Heart right ventricle (tissue), 16 donors: ENCODE measurements around the gene TMEM61. TPM values are rescaled to one million over a fixed set of nuclear protein-coding genes. Genes with fewer than 3 reads are reported as not detected.

ENCODE experiments used
- ATAC-seq, 8 donors: fragments of 200-7000 bp; cut with Tn5 transposase; one replicate each; pipeline ENCODE4 v1.9.1; 2020; ENCODE audit warnings: mild to moderate bottlenecking in 8 of 8, moderate library complexity in 8 of 8, moderate number of reproducible peaks in 1 of 8
- DNase-seq, 2 donors: peaks; one replicate each; pipeline ENCODE4 v3.0.0-alpha.2; 2020
- H3K27ac ChIP-seq, 10 donors: fragments of 200-600 bp; sonication (generic) in 2 of 10; one replicate each; pipeline versions ENCODE4 v1.5.0 to v1.8.0; 2020 to 2022; ENCODE audit warnings: mild to moderate bottlenecking in 3 of 10
- H3K27me3 ChIP-seq, 7 donors: fragments of 200-600 bp; one replicate each; pipeline ENCODE4 v1.8.0; 2021 to 2022; ENCODE audit warnings: mild to moderate bottlenecking in 2 of 7
- H3K36me3 ChIP-seq, 9 donors: fragments of 200-600 bp; sonication (generic) in 1 of 9; one replicate each; pipeline versions ENCODE4 v1.5.0 to v1.8.0; 2020 to 2022; ENCODE audit warnings: mild to moderate bottlenecking in 2 of 9
- H3K4me1 ChIP-seq, 9 donors: fragments of 200-600 bp; sonication (generic) in 1 of 9; one replicate each; pipeline versions ENCODE4 v1.5.0 to v1.8.0; 2020 to 2022; ENCODE audit warnings: mild to moderate bottlenecking in 4 of 9
- H3K4me3 ChIP-seq, 10 donors: fragments of 200-600 bp; sonication (generic) in 2 of 10; one replicate each; pipeline versions ENCODE4 v1.5.0 to v1.8.0; 2020 to 2022; ENCODE audit warnings: mild to moderate bottlenecking in 7 of 10, moderate library complexity in 2 of 10
- H3K9me3 ChIP-seq, 11 donors: fragments of 200-600 bp in 10 of 11; sonication (generic) in 2 of 11; one replicate each; pipeline versions ENCODE4 v1.5.0 to v1.8.0; 2013 to 2022; ENCODE audit warnings: mild to moderate bottlenecking in 2 of 11, control low read depth in 1 of 11, moderate library complexity in 1 of 11
- WGBS, 2 donors: extraction: QIAGEN DNeasy Blood & Tissue Kit; methylation state at CpG; one replicate each; pipeline ENCODE4 v1.1.7; 2013; ENCODE audit warnings: inconsistent platforms in 1 of 2; 5-methylcytosine and 5-hydroxymethylcytosine counted together
- intact Hi-C, 10 donors: fragments of 100-400 bp; cut with DNase I; formaldehyde crosslinking; loops; one replicate each; pipeline versions ENCODE4 v1.11.1 to v1.14.2; 2022
- polyA plus RNA-seq, 2 donors: library from polyadenylated mRNA; stranded (reverse); fragments of 200-250 nt; gene quantifications; one replicate each; pipeline ENCODE4 v1.2.3, GENCODE V29; 2013
- total RNA-seq, 10 donors: library from RNA; stranded (reverse); fragmentation: NEBNext Ultra II Directional in 3 of 10; extraction: Animal tissue kit (Norgen Biotek cat#: 25700) in 3 of 10; gene quantifications; one replicate each; pipeline versions ENCODE4 v1.2.1 to v1.2.4, GENCODE V29; 2021 to 2023
- TF ChIP-seq, protein P1 (sequence below), 9 donors: fragments of 200-600 bp; sonication (generic) in 2 of 9; IDR thresholded peaks; one replicate each; pipeline versions ENCODE4 v1.5.0 to v1.8.0; 2021 to 2022; ENCODE audit warnings: antibody characterized with exemption in 9 of 9, mild to moderate bottlenecking in 5 of 9, moderate library complexity in 1 of 9
- donor health status: Arrhythmogenic right ventricular cardiomyopathy.
- donor health status: ischemic (EF 13 %, LVEDD 7.1; RV severe dilation, severe dysfunction).
- donor health status: healthy with polysubstance abuse.
- donor health status: DM: no; HTN: yes; CAD: no.
- donor health status: DM: no; HTN: no; CAD: no.
- donor health status: ischemic (EF 25% LVEDD 6.9; RV normal size, moderate dysfunction).
- donor health status: ischemic (EF 25% LVEDD 5.7; RV mildly dilated, moderate dysfunction).
- donor health status: healthy.
- donor health status: DM: yes; HTN: yes; CAD: no.
- donor health status: Ischemic cardiomyopathy.
- donor health status: ischemic (EF 35%, LVEDD 5.7; RV mildly dilated, moderate dysfunction).
- donor health status: nonischemic (EF 11% LVEDD 7.7; RV severe dilation, severe dysfunction).
- donor health status: DM: yes; HTN: yes; CAD: no.
- donor health status: PGD.
- donor health status: ischemic (EF 29% LVEDD 5.4; RV normal size, mild dysfunction).
- donor health status: nonischemic (EF 23%, LVEDD 6.1; RV moderate dilation, normal function).

TMEM61 gene
- total and polyA plus RNA-seq, 12 donors, result 0.03 to 0.37 TPM; not detected in 10

DNA sequence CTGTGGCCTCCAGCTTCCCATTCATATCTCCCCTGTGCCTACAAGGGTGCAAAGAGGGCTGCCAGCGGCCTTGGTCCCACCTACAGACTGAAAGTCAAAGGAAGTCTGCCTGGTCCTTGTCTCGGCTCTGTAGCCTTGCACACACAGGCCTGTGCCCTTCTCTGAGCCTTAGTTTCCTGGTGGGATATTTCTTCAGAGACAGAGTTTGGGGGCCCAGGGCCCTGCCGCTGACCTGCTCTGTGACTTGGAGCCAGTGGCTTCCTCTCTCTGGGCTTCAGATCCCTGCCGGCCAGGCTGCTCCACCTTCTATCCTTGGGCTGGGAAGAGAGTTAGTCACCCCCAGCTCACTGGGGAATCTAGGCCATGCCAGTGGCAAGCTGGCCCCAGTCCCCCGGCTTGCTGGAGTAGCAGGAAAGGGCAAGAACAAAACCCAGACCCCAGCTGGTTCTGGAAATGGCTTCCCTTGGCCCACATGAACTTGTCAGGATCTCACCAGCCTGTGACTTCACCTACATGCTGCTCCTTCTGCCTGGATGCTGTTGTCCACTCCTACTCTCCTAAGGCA, 1.0 kb upstream of the TMEM61 start:
- no peak overlapping the region for H3K27ac ChIP-seq
- TF ChIP-seq, protein P1, sequence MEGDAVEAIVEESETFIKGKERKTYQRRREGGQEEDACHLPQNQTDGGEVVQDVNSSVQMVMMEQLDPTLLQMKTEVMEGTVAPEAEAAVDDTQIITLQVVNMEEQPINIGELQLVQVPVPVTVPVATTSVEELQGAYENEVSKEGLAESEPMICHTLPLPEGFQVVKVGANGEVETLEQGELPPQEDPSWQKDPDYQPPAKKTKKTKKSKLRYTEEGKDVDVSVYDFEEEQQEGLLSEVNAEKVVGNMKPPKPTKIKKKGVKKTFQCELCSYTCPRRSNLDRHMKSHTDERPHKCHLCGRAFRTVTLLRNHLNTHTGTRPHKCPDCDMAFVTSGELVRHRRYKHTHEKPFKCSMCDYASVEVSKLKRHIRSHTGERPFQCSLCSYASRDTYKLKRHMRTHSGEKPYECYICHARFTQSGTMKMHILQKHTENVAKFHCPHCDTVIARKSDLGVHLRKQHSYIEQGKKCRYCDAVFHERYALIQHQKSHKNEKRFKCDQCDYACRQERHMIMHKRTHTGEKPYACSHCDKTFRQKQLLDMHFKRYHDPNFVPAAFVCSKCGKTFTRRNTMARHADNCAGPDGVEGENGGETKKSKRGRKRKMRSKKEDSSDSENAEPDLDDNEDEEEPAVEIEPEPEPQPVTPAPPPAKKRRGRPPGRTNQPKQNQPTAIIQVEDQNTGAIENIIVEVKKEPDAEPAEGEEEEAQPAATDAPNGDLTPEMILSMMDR (IDR thresholded peaks at IDR 0.05), result no peak
- H3K9me3 ChIP-seq, result no peaks in the 10 kb centered on the region
- intact Hi-C loops, result no loop called here
- no peak overlapping the region for H3K4me3 ChIP-seq
- H3K36me3 ChIP-seq, result no peaks in the 10 kb centered on the region
- H3K4me1 ChIP-seq, result peaks cover 0 to 9% (median 5%) of the 10 kb centered on the region in 9 donors
- peaks cover 0 to 47% (median 43%) of the 10 kb centered on the region in 7 donors for H3K27me3 ChIP-seq
- DNase-seq (no peak), ATAC-seq (peak in 1 of 8 donors; percentile 42)
- 63 to 69% methylated on average over 5 of the region's 5 CpGs for WGBS, 2 donors

DNA sequence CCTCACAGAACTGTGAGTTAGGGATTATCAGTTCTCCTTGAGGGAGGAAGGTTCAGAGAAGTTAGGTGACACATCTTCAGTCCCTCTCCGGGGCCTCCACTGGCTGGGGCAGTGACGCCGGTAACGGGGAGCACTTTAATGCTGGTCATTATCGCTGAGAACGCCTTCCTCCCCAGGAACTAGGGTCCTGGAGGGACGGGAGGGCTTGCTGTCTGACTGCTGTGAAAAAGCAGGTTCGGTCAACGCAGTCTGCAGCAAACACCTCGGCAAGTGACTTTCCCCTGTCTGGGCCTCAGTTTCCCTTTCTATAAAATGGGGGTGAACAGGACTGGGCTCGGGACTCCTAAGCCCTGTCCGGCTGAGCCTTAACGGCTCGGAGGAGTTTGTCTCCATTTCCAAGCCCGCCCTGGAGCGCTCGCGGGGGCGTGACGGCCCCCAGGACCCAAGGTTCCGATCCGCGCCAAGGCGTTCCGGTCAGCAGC, 341 bp upstream of the TMEM61 start:
- Histone ChIP-seq H3K27ac (no peak overlapping the region), H3K36me3 (no peaks in the 10 kb centered on the region), H3K4me1 (peaks cover 0 to 9% (median 5%) of the 10 kb centered on the region in 9 donors), H3K9me3 (no peaks in the 10 kb centered on the region), H3K4me3 (peak overlapping the region; percentile 7 to 50 (median 44)), H3K27me3 (peaks cover 0 to 47% (median 44%) of the 10 kb centered on the region in 7 donors)
- DNase-seq (no peak), ATAC-seq (no peak)
- TF ChIP-seq, protein P1 (IDR thresholded peaks at IDR 0.05), result no peak
- 17 to 22% methylated on average over 25 of the region's 25 CpGs for WGBS, 2 donors
- intact Hi-C loops, result no loop called here

DNA sequence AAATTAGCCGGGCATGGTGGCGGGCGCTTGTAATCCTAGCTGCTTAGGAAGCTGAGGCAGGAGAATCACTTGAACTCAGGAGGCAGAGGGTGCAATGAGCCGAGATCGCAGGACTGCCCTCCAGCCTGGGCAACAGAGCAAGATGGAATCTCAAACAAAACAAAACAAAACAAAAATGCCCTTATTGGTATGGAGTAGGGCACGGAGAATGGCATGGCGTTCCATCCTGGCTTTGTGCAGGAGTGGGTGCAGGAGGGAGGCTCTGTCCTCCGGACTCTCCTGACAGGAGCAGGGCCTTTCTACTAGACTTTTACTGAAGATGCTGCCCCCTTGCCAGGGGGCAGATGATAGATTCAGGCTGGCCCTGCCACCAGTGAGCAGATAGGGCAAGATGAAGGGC, 1.0 kb downstream of the TMEM61 start:
- no peak overlapping the region for H3K27ac ChIP-seq
- H3K4me1 ChIP-seq, result peaks cover 0 to 9% (median 5%) of the 10 kb centered on the region in 9 donors
- intact Hi-C loops, result no loop called here
- no peak for ATAC-seq
- WGBS, 2 donors, result 93 to 94% methylated on average over 8 of the region's 8 CpGs
- peaks cover 0 to 57% (median 43%) of the 10 kb centered on the region in 7 donors for H3K27me3 ChIP-seq
- H3K9me3 ChIP-seq, result no peaks in the 10 kb centered on the region
- no peak for DNase-seq
- no peak overlapping the region for H3K4me3 ChIP-seq
- TF ChIP-seq, protein P1 (IDR thresholded peaks at IDR 0.05), result no peak
- no peaks in the 10 kb centered on the region for H3K36me3 ChIP-seq

DNA sequence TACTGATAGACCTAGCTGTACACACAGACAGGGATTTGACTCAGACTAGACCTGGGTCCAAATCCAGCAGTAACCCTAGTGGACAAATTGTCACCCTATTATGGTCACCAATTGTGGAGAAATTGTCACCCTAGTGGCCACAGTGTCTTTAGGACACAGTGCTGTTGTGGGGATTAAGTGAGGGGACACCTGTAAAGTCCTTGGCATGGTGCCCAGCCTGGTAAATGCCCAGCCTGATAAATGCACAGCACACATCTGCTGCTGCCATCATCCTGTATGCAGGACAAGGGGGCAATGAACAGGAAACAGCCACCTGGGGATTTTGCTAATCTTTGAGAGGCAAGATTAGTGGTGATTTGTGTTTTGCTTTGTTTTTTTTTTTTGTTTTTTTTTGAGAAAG, 2.3 kb downstream of the TMEM61 start:
- ATAC-seq (no peak), DNase-seq (no peak)
- Histone ChIP-seq H3K9me3 (no peaks in the 10 kb centered on the region), H3K4me3 (no peak overlapping the region), H3K27me3 (peaks cover 0 to 63% (median 43%) of the 10 kb centered on the region in 7 donors), H3K4me1 (peaks cover 0 to 9% (median 5%) of the 10 kb centered on the region in 9 donors), H3K36me3 (no peaks in the 10 kb centered on the region), H3K27ac (no peak overlapping the region)
- intact Hi-C loops, result no loop called here
- TF ChIP-seq, protein P1 (IDR thresholded peaks at IDR 0.05), result no peak
